Measurements from ENCODE around the gene CPXM2. TPM values are rescaled to one million over a fixed set of nuclear protein-coding genes. Genes with fewer than 3 reads are reported as not detected.

Gene CPXM2
- total and polyA plus RNA-seq, 9 of the 15 experiments (the other 6 are each of a cell fraction or from before 2014, with no cell fraction given), result not detected

- 0 out of 2 replicates have a peak, but pooled peaks have one; percentile 28 for TF ChIP-seq ZBTB12 (CRISPR knock-in tag; IDR thresholded peaks at IDR 0.05)
- TF ChIP-seq MAZ (CRISPR knock-in tag; conservative IDR thresholded peaks at IDR 0.05 in 1 of 2, IDR thresholded peaks at IDR 0.05 in 1 of 2), result peak in 1 of 2 experiments; percentile 45; a peak in 1 of 4 replicates
- peak; percentile 91 for TF ChIP-seq BCL6 (CRISPR knock-in tag; IDR thresholded peaks at IDR 0.05)
- TF ChIP-seq MAFK (IDR thresholded peaks at IDR 0.05; ENCODE audit: low read length), result no peak
- no peak for TF ChIP-seq NFE2L1 (tag; IDR thresholded peaks at IDR 0.05; ENCODE audit: borderline replicate concordance, low read depth)
- no peak for TF ChIP-seq GATAD2B (IDR thresholded peaks at IDR 0.05; ENCODE audit: borderline replicate concordance)
- TF ChIP-seq, protein P1, sequence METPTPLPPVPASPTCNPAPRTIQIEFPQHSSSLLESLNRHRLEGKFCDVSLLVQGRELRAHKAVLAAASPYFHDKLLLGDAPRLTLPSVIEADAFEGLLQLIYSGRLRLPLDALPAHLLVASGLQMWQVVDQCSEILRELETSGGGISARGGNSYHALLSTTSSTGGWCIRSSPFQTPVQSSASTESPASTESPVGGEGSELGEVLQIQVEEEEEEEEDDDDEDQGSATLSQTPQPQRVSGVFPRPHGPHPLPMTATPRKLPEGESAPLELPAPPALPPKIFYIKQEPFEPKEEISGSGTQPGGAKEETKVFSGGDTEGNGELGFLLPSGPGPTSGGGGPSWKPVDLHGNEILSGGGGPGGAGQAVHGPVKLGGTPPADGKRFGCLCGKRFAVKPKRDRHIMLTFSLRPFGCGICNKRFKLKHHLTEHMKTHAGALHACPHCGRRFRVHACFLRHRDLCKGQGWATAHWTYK (CRISPR knock-in tag; IDR thresholded peaks at IDR 0.05), result peak; percentile 42; the same call in 1 of the 2 replicates
- 0 out of 2 replicates have a peak, but pooled peaks have one; percentile 68 for TF ChIP-seq ERF (CRISPR knock-in tag; IDR thresholded peaks at IDR 0.05)
Observed at GRCh38 chr10:123782549-123782948, 109.1 kb downstream of the CPXM2 start (continued).

DNA sequence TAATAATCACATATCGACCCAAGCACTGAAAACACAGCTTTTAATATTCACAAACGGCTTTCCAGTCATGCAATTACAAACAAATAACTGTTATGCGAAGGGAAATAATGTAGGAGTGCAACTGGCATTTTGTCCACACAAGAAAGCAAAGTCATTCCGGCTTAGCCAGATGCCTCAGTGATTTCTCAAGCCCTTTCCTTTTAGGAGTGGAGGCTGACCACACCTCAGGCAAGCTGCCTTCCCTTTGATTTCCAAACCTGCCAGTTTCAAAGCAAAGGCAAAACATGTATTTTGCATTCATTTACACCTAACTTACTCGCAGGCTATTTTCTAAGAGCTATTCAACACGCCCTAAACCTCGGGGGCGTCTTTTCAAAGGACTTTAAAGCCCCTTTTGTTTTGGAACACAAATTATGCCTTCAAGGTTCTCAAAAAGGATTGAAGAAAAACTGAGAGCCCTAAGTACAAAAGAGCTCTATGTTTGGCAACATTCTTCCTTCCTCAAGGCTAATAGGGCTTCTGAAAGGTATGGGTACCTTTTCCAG is 109.6 kb downstream of the CPXM2 start:
- no peaks in the 10 kb centered on the region for H3K36me3 ChIP-seq (ENCODE audit: control insufficient read depth, insufficient read depth, low read length)
- H3K4me1 ChIP-seq (replicated peaks in 1 of 2; ENCODE audit: control insufficient read depth in 2 of 2, insufficient read depth in 2 of 2, low read length in 2 of 2), result no peaks in the 10 kb centered on the region
- in situ Hi-C loops (cut with MboI), result no loop called here
- H3K27ac ChIP-seq (ENCODE audit: extremely low read depth, low read depth, low read length), result no peak overlapping the region
- ATAC-seq, result no peak
- DNase-seq (ENCODE audit: extremely low read depth in 1 of 4, low spot score in 3 of 4), result no peak
- TF ChIP-seq, protein P2, sequence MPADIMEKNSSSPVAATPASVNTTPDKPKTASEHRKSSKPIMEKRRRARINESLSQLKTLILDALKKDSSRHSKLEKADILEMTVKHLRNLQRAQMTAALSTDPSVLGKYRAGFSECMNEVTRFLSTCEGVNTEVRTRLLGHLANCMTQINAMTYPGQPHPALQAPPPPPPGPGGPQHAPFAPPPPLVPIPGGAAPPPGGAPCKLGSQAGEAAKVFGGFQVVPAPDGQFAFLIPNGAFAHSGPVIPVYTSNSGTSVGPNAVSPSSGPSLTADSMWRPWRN (IDR thresholded peaks at IDR 0.05; ENCODE audit: low read depth), result no peak
- TF ChIP-seq PML (IDR thresholded peaks at IDR 0.05; ENCODE audit: low read length) (no peak), HLTF (IDR thresholded peaks at IDR 0.05) (no peak), TRIM28 (IDR thresholded peaks at IDR 0.05) (no peak), ZNF436 (CRISPR knock-in tag; IDR thresholded peaks at IDR 0.05) (no peak), NFE2L1 (tag; IDR thresholded peaks at IDR 0.05; ENCODE audit: borderline replicate concordance, low read depth) (no peak), HNRNPL (IDR thresholded peaks at IDR 0.05; ENCODE audit: low read depth, low read length) (no peak), ZNF239 (CRISPR knock-in tag; IDR thresholded peaks at IDR 0.05) (no peak)
- TF ChIP-seq, protein P3, sequence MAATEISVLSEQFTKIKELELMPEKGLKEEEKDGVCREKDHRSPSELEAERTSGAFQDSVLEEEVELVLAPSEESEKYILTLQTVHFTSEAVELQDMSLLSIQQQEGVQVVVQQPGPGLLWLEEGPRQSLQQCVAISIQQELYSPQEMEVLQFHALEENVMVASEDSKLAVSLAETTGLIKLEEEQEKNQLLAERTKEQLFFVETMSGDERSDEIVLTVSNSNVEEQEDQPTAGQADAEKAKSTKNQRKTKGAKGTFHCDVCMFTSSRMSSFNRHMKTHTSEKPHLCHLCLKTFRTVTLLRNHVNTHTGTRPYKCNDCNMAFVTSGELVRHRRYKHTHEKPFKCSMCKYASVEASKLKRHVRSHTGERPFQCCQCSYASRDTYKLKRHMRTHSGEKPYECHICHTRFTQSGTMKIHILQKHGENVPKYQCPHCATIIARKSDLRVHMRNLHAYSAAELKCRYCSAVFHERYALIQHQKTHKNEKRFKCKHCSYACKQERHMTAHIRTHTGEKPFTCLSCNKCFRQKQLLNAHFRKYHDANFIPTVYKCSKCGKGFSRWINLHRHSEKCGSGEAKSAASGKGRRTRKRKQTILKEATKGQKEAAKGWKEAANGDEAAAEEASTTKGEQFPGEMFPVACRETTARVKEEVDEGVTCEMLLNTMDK (IDR thresholded peaks at IDR 0.05; ENCODE audit: borderline replicate concordance, insufficient read depth, low read depth, low read length, poor library complexity, severe bottlenecking), result no peak
- POLR2A ChIA-PET, result no interaction called here
- H2AFZ ChIP-seq (ENCODE audit: low read depth, low read length), result no peak overlapping the region
- H3K9me1 ChIP-seq (ENCODE audit: control insufficient read depth, insufficient read depth, low read length), result no peaks in the 10 kb centered on the region
- H3K79me2 ChIP-seq (ENCODE audit: control insufficient read depth, insufficient read depth, low read length), result no peaks in the 10 kb centered on the region
- no peaks in the 10 kb centered on the region for H4K20me1 ChIP-seq (replicated peaks; ENCODE audit: control insufficient read depth, insufficient read depth, low read length)
- BruUV-seq (replicated peaks), result no TSS peak
- H3K27me3 ChIP-seq (ENCODE audit: control insufficient read depth in 2 of 2, insufficient read depth in 2 of 2, low read length in 2 of 2), result peaks cover 0 to 12% of the 10 kb centered on the region in 2 experiments; a peak in 3 of 5 replicates
- H3K9me3 ChIP-seq (replicated peaks; ENCODE audit: control insufficient read depth, insufficient read depth, low read depth, low read length), result no peaks in the 10 kb centered on the region
- CTCF ChIA-PET (ENCODE audit: low intra/inter-chr PET ratio), result no interaction called here
- H3K4me3 ChIP-seq, result no peak overlapping the region
- H3K9ac ChIP-seq (ENCODE audit: insufficient read depth in 1 of 2, low read depth in 2 of 2, low read length in 2 of 2), result no peak overlapping the region
- no peak overlapping the region for H3K4me2 ChIP-seq (ENCODE audit: insufficient read depth, low read length)
- FAIRE-seq, result no peak
- 2% methylated on average over 8 of the region's 8 CpGs for WGBS (ENCODE audit: insufficient coverage, low coverage, missing lambda C conversion rate)
- intact Hi-C loops (cut with micrococcal nuclease), result no loop called here

All from K562 (cell line).